HG03439 (cell line): ENCODE results near the gene LASP1.
"Not testable (repeated sequence)": the region's sequence is repeated elsewhere in the genome, so short reads cannot be mapped to it uniquely, and the experiment has no call there.

Experiments used
- ATAC-seq: cut with Tn5 transposase; IDR thresholded peaks from one replicate; pipeline ENCODE4 v1.9.1; 2021; ENCODE audit warnings: mild to moderate bottlenecking, moderate library complexity; ENCODE audit not compliant: unreplicated experiment

The LASP1 gene

GRCh38 chr17:38925263-38925995 lies 55.6 kb downstream of the LASP1 start, which contains the start of gene LASP1NB:
Gene LASP1NB, plus strand, starts transcription at chr17:38925614.
- ATAC-seq, result no peak

- ATAC-seq, result no peak
Measured at GRCh38 chr17:38926293-38927070, 56.6 kb downstream of the LASP1 start.

GRCh38 chr17:38930782-38931181 lies 60.9 kb downstream of the LASP1 start:
- not testable (repeated sequence) for ATAC-seq

- not testable (repeated sequence) for ATAC-seq
Measured at GRCh38 chr17:38933962-38934361, 64.1 kb downstream of the LASP1 start.

GRCh38 chr17:38939987-38940386 lies 70.1 kb downstream of the LASP1 start:
- no peak for ATAC-seq

GRCh38 chr17:38940404-38940803 lies 70.5 kb downstream of the LASP1 start:
- no peak for ATAC-seq

- no peak for ATAC-seq
Measured at GRCh38 chr17:38942696-38943334, 73.0 kb downstream of the LASP1 start.

GRCh38 chr17:38943607-38944006 lies 73.7 kb downstream of the LASP1 start:
- no peak for ATAC-seq

GRCh38 chr17:38947189-38947588 lies 77.3 kb downstream of the LASP1 start:
- ATAC-seq, result no peak

GRCh38 chr17:38953800-38954199 lies 83.9 kb downstream of the LASP1 start:
- not testable (repeated sequence) for ATAC-seq

- ATAC-seq, result no peak
Measured at GRCh38 chr17:38958326-38958725, 88.5 kb downstream of the LASP1 start.

GRCh38 chr17:38958756-38959155 lies 88.9 kb downstream of the LASP1 start:
- no peak for ATAC-seq

GRCh38 chr17:38959508-38959907 lies 89.7 kb downstream of the LASP1 start:
- no peak for ATAC-seq

GRCh38 chr17:38960402-38960801 lies 90.5 kb downstream of the LASP1 start:
- ATAC-seq, result no peak

- ATAC-seq, result no peak
Measured at GRCh38 chr17:38961413-38961812, 91.6 kb downstream of the LASP1 start.

GRCh38 chr17:38967290-38967738 lies 97.5 kb downstream of the LASP1 start, which contains the start of gene FBXO47:
Gene FBXO47, minus strand, starts transcription at chr17:38967403. Its CDS starts 4,378 bp downstream, at chr17:38963025.
- ATAC-seq, result no peak

GRCh38 chr17:38969281-38969680 lies 99.4 kb downstream of the LASP1 start:
- no peak for ATAC-seq

- no peak for ATAC-seq
Measured at GRCh38 chr17:38970128-38970527, 100.3 kb downstream of the LASP1 start.

- no peak for ATAC-seq
Measured at GRCh38 chr17:38970804-38971203, 100.9 kb downstream of the LASP1 start.
